Neural cell (in vitro differentiated cells): ENCODE measurements around the gene PLEKHA5. TPM values are rescaled to one million over a fixed set of nuclear protein-coding genes. Genes with fewer than 3 reads are reported as not detected.

Experiments used
- H2AFZ ChIP-seq: fragments of 200-600, 300-800 bp; sonication (generic), shearing (Covaris generic); 2 replicates; pipeline ENCODE4 v1.6.0; 2014; ENCODE audit warnings: low read depth, mild to moderate bottlenecking, antibody characterized with exemption, low read length, moderate library complexity
- H3F3A ChIP-seq: fragments of 200-600 bp; shearing (Covaris generic); 2 replicates; pipeline ENCODE4 v1.6.1; 2016; ENCODE audit warnings: mild to moderate bottlenecking, moderate library complexity, mixed read lengths, antibody characterized with exemption, low read length; ENCODE audit not compliant: insufficient read depth, poor library complexity, severe bottlenecking
- H3K27ac ChIP-seq: fragments of 200-600, 300-800 bp; sonication (generic), shearing (Covaris generic); 2 replicates; pipeline ENCODE4 v1.5.1; 2014; ENCODE audit warnings: mild to moderate bottlenecking, low read length, moderate library complexity
- H3K27me3 ChIP-seq: fragments of 300-800, 200-600 bp; sonication (generic), shearing (Covaris generic); 2 replicates; pipeline ENCODE4 v1.6.0; 2014; ENCODE audit warnings: mild to moderate bottlenecking, low read depth, low read length, moderate library complexity; ENCODE audit not compliant: insufficient read depth
- H3K36me3 ChIP-seq: fragments of 300-800, 200-600 bp; sonication (generic), shearing (Covaris generic); 2 replicates; pipeline ENCODE4 v1.5.1; 2014; ENCODE audit warnings: mild to moderate bottlenecking, antibody characterized with exemption, low read length, moderate library complexity; ENCODE audit not compliant: insufficient read depth
- H3K4me2 ChIP-seq: fragments of 300-800, 200-600 bp; sonication (generic), shearing (Covaris generic); 2 replicates; pipeline ENCODE4 v1.6.0; 2014; ENCODE audit warnings: mild to moderate bottlenecking, low read length
- H3K4me3 ChIP-seq: fragments of 300-800, 200-600 bp; sonication (generic), shearing (Covaris generic); 2 replicates; pipeline ENCODE4 v1.5.1; 2014; ENCODE audit warnings: mild to moderate bottlenecking, low read length, moderate library complexity
- H3K79me2 ChIP-seq: fragments of 200-600 bp; shearing (Covaris generic); replicated peaks from 2 replicates; pipeline ENCODE4 v1.6.0; 2014; ENCODE audit warnings: mild to moderate bottlenecking, low read length, moderate library complexity; ENCODE audit not compliant: insufficient read depth
- H3K9ac ChIP-seq: fragments of 300-800, 200-600 bp; sonication (generic), shearing (Covaris generic); 2 replicates; pipeline ENCODE4 v1.6.1; 2016; ENCODE audit warnings: mild to moderate bottlenecking, low read length, mixed read lengths
- H3K9me2 ChIP-seq: fragments of 200-600 bp; shearing (Covaris generic); 2 replicates; pipeline ENCODE4 v1.6.1; 2016; ENCODE audit warnings: mild to moderate bottlenecking, low read length, mixed read lengths; ENCODE audit not compliant: insufficient read depth
- H3K9me3 ChIP-seq: fragments of 200-600, 300-800 bp; sonication (generic), shearing (Covaris generic); 2 replicates; pipeline ENCODE4 v1.6.1; 2016; ENCODE audit warnings: mild to moderate bottlenecking, mixed run types, low read length, moderate library complexity, mixed read lengths
- H4K20me1 ChIP-seq: fragments of 200-600 bp; shearing (Covaris generic); 2 replicates; pipeline ENCODE4 v1.6.1; 2016; ENCODE audit warnings: mild to moderate bottlenecking, mixed run types; ENCODE audit not compliant: insufficient read depth
- CTCF ChIP-seq: fragments of 450-650 bp; IDR thresholded peaks from 2 replicates; pipeline ENCODE4 v1.5.1; 2014; ENCODE audit warnings: antibody characterized with exemption, mild to moderate bottlenecking, moderate library complexity; ENCODE audit not compliant: poor library complexity, severe bottlenecking
- EP300 ChIP-seq: fragments of 450-650 bp; conservative IDR thresholded peaks from 2 replicates; pipeline ENCODE4 v1.6.1; 2014; ENCODE audit warnings: antibody characterized with exemption, mild to moderate bottlenecking, moderate library complexity; ENCODE audit not compliant: poor library complexity, severe bottlenecking
- EZH2 ChIP-seq: fragments of 200-600, 300-800 bp; shearing (Covaris generic), sonication (generic); IDR thresholded peaks from 2 replicates; pipeline ENCODE4 v1.6.1; 2014; ENCODE audit warnings: antibody characterized with exemption, low read length, borderline replicate concordance, mild to moderate bottlenecking; ENCODE audit not compliant: insufficient read depth, poor library complexity, severe bottlenecking
- MXI1 ChIP-seq: fragments of 450-650 bp; conservative IDR thresholded peaks from 2 replicates; pipeline ENCODE4 v1.6.1; 2014; ENCODE audit warnings: antibody characterized with exemption, mild to moderate bottlenecking; ENCODE audit not compliant: poor library complexity, severe bottlenecking
- POLR2AphosphoS5 ChIP-seq: IDR thresholded peaks from 2 replicates; pipeline ENCODE4 v1.6.1; 2012
- RAD21 ChIP-seq: fragments of 450-650 bp; conservative IDR thresholded peaks from 2 replicates; pipeline ENCODE4 v1.6.1; 2014; ENCODE audit warnings: antibody characterized with exemption, mild to moderate bottlenecking, moderate library complexity
- REST ChIP-seq: IDR thresholded peaks from 2 replicates; pipeline ENCODE4 v1.6.1; 2012; ENCODE audit warnings: borderline replicate concordance
- SMC3 ChIP-seq: fragments of 450-650 bp; conservative IDR thresholded peaks from 2 replicates; pipeline ENCODE4 v1.6.1; 2014; ENCODE audit warnings: antibody characterized with exemption, mild to moderate bottlenecking, moderate library complexity; ENCODE audit not compliant: poor library complexity
- TAF1 ChIP-seq: IDR thresholded peaks from 2 replicates; pipeline ENCODE4 v1.6.1; 2012; ENCODE audit warnings: low read depth
- polyA plus RNA-seq: library from polyadenylated mRNA; depleted of rRNA; stranded (reverse); fragments of >200 nt; gene quantifications from 2 replicates; pipeline ENCODE4 v1.2.3, GENCODE V29; 2014

PLEKHA5 gene
- polyA plus RNA-seq, 1 donor from 2014 or later = 130 TPM

DNA sequence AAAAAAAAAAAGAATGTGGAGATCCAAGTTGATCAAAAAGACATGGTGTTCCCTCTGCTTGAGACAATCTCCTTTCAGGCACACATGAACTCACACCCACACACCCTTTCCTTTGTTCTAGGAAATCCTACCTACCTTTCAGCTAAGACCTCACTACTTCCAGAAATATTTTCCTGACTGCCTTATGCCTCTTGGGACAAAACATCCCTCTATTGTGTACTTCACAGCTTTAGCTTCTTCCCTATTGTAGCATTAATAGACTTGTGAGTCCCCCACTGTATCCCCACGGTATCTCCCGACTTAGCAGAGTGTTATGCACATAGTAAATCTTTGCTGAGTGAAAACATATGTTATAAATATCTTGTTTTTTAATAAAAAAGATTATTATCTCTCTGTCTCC, 264.9 kb downstream of the PLEKHA5 start:
- Histone ChIP-seq H3K27me3 (no peaks in the 10 kb centered on the region), H3K79me2 (no peaks in the 10 kb centered on the region), H3F3A (no peaks in the 10 kb centered on the region)

GRCh38 chr12:19397534-19397933, 268.0 kb downstream of the PLEKHA5 start:
- no peaks in the 10 kb centered on the region for H3K9me2 ChIP-seq
- no peaks in the 10 kb centered on the region for H4K20me1 ChIP-seq
- H3K4me3 ChIP-seq = no peak overlapping the region
- H3K27ac ChIP-seq = no peak overlapping the region
- H3K9ac ChIP-seq = no peak overlapping the region
- no peak overlapping the region for H2AFZ ChIP-seq
- H3K27me3 ChIP-seq = no peaks in the 10 kb centered on the region
- no peaks in the 10 kb centered on the region for H3K36me3 ChIP-seq
- H3K79me2 ChIP-seq = no peaks in the 10 kb centered on the region
- no peak overlapping the region for H3K4me2 ChIP-seq
- TF ChIP-seq REST (no peak), MXI1 (no peak), SMC3 (no peak), TAF1 (no peak)
- no peaks in the 10 kb centered on the region for H3F3A ChIP-seq
- no peaks in the 10 kb centered on the region for H3K9me3 ChIP-seq

More for the DNA sequence above, 264.9 kb downstream of the PLEKHA5 start:
- H3K4me2 ChIP-seq = no peak overlapping the region
- H3K9ac ChIP-seq = no peak overlapping the region
- H3K27ac ChIP-seq = no peak overlapping the region
- no peaks in the 10 kb centered on the region for H3K36me3 ChIP-seq
- TF ChIP-seq MXI1 (no peak), TAF1 (no peak), POLR2AphosphoS5 (no peak), REST (no peak), RAD21 (no peak), EP300 (no peak), EZH2 (no peak), CTCF (no peak), SMC3 (no peak)
- H3K9me2 ChIP-seq = no peaks in the 10 kb centered on the region
- no peaks in the 10 kb centered on the region for H4K20me1 ChIP-seq
- no peak overlapping the region for H3K4me3 ChIP-seq
- no peaks in the 10 kb centered on the region for H3K9me3 ChIP-seq
- H2AFZ ChIP-seq = no peak overlapping the region
